Measurements from ENCODE around the gene SNCG. TPM values are rescaled to one million over a fixed set of nuclear protein-coding genes. Genes with fewer than 3 reads are reported as not detected.

The SNCG gene
- total RNA-seq (41.3 TPM), polyA plus RNA-seq (ENCODE audit: insufficient read depth, low read depth, low replicate concordance) (92.8 TPM)
- long read RNA-seq, donor 1, partial matches to known transcripts: 0 of 5 reads
- long read RNA-seq, donor 1, other reads (novel, unspliced or antisense): 0 of 5 reads
- long read RNA-seq, donor 2, transcript SNCG-202 (5 exons, 701 nt): major isoform, 10 of 11 reads
- long read RNA-seq, donor 2, partial matches to known transcripts: 0 of 11 reads
- long read RNA-seq, donor 2, other reads (novel, unspliced or antisense): 0 of 11 reads
- long read RNA-seq, donor 3, transcript SNCG-202 (5 exons, 701 nt): major isoform, 10 of 10 reads
- long read RNA-seq, donor 3, partial matches to known transcripts: 0 of 10 reads
- long read RNA-seq, donor 3, other reads (novel, unspliced or antisense): 0 of 10 reads
- long read RNA-seq, donor 4, partial matches to known transcripts: 0 of 4 reads
- long read RNA-seq, donor 4, other reads (novel, unspliced or antisense): 0 of 4 reads
- long read RNA-seq, donor 5: 0 reads
- long read RNA-seq, donor 6, transcript SNCG-202 (5 exons, 701 nt): major isoform, 15 of 16 reads
- long read RNA-seq, donor 6, partial matches to known transcripts: 0 of 16 reads
- long read RNA-seq, donor 6, other reads (novel, unspliced or antisense): 0 of 16 reads
- long read RNA-seq, donor 7, transcript SNCG-202 (5 exons, 701 nt): major isoform, 18 of 31 reads
- long read RNA-seq, donor 7, partial matches to known transcripts: 2 of 31 reads
- long read RNA-seq, donor 7, other reads (novel, unspliced or antisense): 9 of 31 reads
- long read RNA-seq, donor 8, transcript SNCG-202 (5 exons, 701 nt): major isoform, 5 of 5 reads
- long read RNA-seq, donor 8, partial matches to known transcripts: 0 of 5 reads
- long read RNA-seq, donor 8, other reads (novel, unspliced or antisense): 0 of 5 reads
- long read RNA-seq, donor 9, transcript SNCG-202 (5 exons, 701 nt): major isoform, 5 of 5 reads
- long read RNA-seq, donor 9, partial matches to known transcripts: 0 of 5 reads
- long read RNA-seq, donor 9, other reads (novel, unspliced or antisense): 0 of 5 reads
- long read RNA-seq, donor 10, transcript SNCG-202 (5 exons, 701 nt): major isoform, 6 of 7 reads
- long read RNA-seq, donor 10, partial matches to known transcripts: 0 of 7 reads
- long read RNA-seq, donor 10, other reads (novel, unspliced or antisense): 0 of 7 reads

GRCh38 chr10:86958116-86958900 is at the start of gene SNCG:
Gene SNCG (plus strand): TSS chr10:86958599. CDS start chr10:86958698, 99 bp downstream.
- TF ChIP-seq CTCF (IDR thresholded peaks at IDR 0.05; ENCODE audit: borderline replicate concordance, extremely low read depth, insufficient read depth): no peak
- H3K9me3 ChIP-seq (ENCODE audit: control insufficient read depth in 2 of 3, insufficient read depth in 1 of 3, low read length in 3 of 3): no peaks in the 10 kb centered on the region
- H3K36me3 ChIP-seq (ENCODE audit: control insufficient read depth in 2 of 3, insufficient read depth in 3 of 3, low read length in 3 of 3): no peaks in the 10 kb centered on the region
- intact Hi-C loops (cut with DNase I): no loop called here
- DNase-seq (peak in 3 of 5 donors; percentile 67 to 78 (median 75)), FAIRE-seq (no peak)
- H3K27ac ChIP-seq (ENCODE audit: low read depth in 2 of 2, low read length in 2 of 2): peak within 1 kb of the TSS; percentile 67 to 87
- no peaks in the 10 kb centered on the region for H3K27me3 ChIP-seq (ENCODE audit: control insufficient read depth, insufficient read depth, low read length)
- H3K4me3 ChIP-seq (ENCODE audit: low read length in 3 of 3): peak within 1 kb of the TSS in 1 of 3 donors; percentile 44
- peak within 1 kb of the TSS in 2 of 3 donors; percentile 32 to 40 for H3K9ac ChIP-seq (ENCODE audit: low read length in 3 of 3)
- peaks cover 0 to 43% (median 11%) of the 10 kb centered on the region in 3 donors for H3K4me1 ChIP-seq (ENCODE audit: control insufficient read depth in 2 of 3, insufficient read depth in 2 of 3, low read depth in 1 of 3, low read length in 3 of 3)

- no peaks in the 10 kb centered on the region for H3K4me1 ChIP-seq (ENCODE audit: control insufficient read depth in 2 of 3, insufficient read depth in 2 of 3, low read depth in 1 of 3, low read length in 3 of 3)
- FAIRE-seq (no peak), DNase-seq (no peak)
- H3K9ac ChIP-seq (ENCODE audit: low read length in 3 of 3): no peak overlapping the region
- intact Hi-C loops (cut with DNase I): no loop called here
- no peak for TF ChIP-seq CTCF (IDR thresholded peaks at IDR 0.05; ENCODE audit: borderline replicate concordance, extremely low read depth, insufficient read depth)
- peaks cover 2 to 20% (median 7%) of the 10 kb centered on the region in 3 donors for H3K36me3 ChIP-seq (ENCODE audit: control insufficient read depth in 2 of 3, insufficient read depth in 3 of 3, low read length in 3 of 3)
- no peaks in the 10 kb centered on the region for H3K9me3 ChIP-seq (ENCODE audit: control insufficient read depth in 2 of 3, insufficient read depth in 1 of 3, low read length in 3 of 3)
- H3K4me3 ChIP-seq (ENCODE audit: low read length in 3 of 3): no peak overlapping the region
- no peak overlapping the region for H3K27ac ChIP-seq (ENCODE audit: low read depth in 2 of 2, low read length in 2 of 2)
- H3K27me3 ChIP-seq (ENCODE audit: control insufficient read depth, insufficient read depth, low read length): no peaks in the 10 kb centered on the region
Observed at GRCh38 chr10:86914734-86915133, 43.7 kb upstream of the SNCG start.

GRCh38 chr10:86918022-86918471 is 40.4 kb upstream of the SNCG start:
- H3K36me3 ChIP-seq (ENCODE audit: control insufficient read depth in 2 of 3, insufficient read depth in 3 of 3, low read length in 3 of 3): peaks cover 6 to 27% (median 18%) of the 10 kb centered on the region in 3 donors
- no peaks in the 10 kb centered on the region for H3K27me3 ChIP-seq (ENCODE audit: control insufficient read depth, insufficient read depth, low read length)
- DNase-seq: no peak
- intact Hi-C loops (cut with DNase I): no loop called here
- FAIRE-seq: no peak
- TF ChIP-seq CTCF (IDR thresholded peaks at IDR 0.05; ENCODE audit: borderline replicate concordance, extremely low read depth, insufficient read depth): no peak
- no peak overlapping the region for H3K4me3 ChIP-seq (ENCODE audit: low read length in 3 of 3)
- no peaks in the 10 kb centered on the region for H3K4me1 ChIP-seq (ENCODE audit: control insufficient read depth in 2 of 3, insufficient read depth in 2 of 3, low read depth in 1 of 3, low read length in 3 of 3)
- H3K9ac ChIP-seq (ENCODE audit: low read length in 3 of 3): no peak overlapping the region
- no peak overlapping the region for H3K27ac ChIP-seq (ENCODE audit: low read depth in 2 of 2, low read length in 2 of 2)
- no peaks in the 10 kb centered on the region for H3K9me3 ChIP-seq (ENCODE audit: control insufficient read depth in 2 of 3, insufficient read depth in 1 of 3, low read length in 3 of 3)
